ENCODE results near the gene NEK10.

Gene NEK10

DNA sequence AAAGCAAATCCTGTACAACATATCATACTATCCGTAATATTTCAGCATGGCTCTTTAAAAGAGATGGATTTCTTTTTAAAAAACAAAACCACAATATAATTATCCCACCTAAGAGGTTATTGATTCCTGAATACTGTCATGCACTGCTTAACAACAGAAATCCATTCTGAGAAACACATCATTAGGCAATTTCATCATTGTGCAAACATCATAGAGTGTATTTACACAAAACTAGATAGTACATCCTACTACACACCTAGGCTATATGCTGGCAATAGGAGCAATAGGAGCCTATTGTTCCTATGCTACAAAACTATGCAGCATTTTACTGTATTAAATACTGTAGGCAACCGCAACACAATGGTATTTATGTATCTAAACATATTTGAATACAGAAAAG, 242.0 kb downstream of the NEK10 start:
- H3K36me3 Mint-ChIP-seq = no peaks in the 10 kb centered on the region
- no peak for DNase-seq
- peaks cover 0 to 5% of the 10 kb centered on the region in 2 donors for H3K27me3 Mint-ChIP-seq
- H3K27ac Mint-ChIP-seq = no peak overlapping the region
- ATAC-seq (replicated peaks) = no peak
- no peaks in the 10 kb centered on the region for H3K4me1 Mint-ChIP-seq
- no peaks in the 10 kb centered on the region for H3K9me3 Mint-ChIP-seq
- H3K4me3 Mint-ChIP-seq = no peak overlapping the region

DNA sequence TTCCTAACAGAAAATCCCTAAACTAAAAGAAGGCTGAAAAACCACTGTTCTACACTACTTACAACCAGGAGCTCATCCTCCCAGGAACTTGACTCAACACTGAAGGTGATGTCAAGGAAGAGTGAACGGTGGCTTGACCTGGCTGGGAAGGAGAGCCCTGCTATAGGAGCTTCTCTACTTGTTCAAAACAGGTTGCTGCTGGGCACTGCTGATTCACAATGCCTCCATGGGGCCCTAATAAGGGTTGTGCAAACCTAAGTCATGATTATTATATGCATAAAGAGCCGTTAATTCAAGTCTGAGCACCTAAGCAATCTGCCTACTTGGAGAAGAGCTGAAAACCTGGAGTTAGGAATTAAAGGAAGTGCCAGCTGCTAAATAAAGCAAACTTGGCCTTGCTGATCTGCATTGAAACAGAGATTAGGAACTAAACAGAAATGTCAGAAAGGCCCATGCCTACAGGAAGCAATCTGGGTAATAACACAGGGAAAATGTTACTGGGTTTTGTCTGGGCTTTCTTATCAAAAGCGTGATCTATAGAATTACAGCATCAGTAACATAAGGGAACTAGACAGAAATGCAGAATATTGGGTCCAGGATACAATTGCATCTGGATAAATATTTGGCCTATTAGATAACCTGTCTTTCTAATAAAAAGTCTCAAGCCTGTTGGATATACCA, 243.2 kb downstream of the NEK10 start:
- H3K9me3 Mint-ChIP-seq = no peaks in the 10 kb centered on the region
- no peaks in the 10 kb centered on the region for H3K36me3 Mint-ChIP-seq
- H3K4me3 Mint-ChIP-seq = no peak overlapping the region
- no peak for DNase-seq
- ATAC-seq (replicated peaks) = no peak
- H3K4me1 Mint-ChIP-seq = no peaks in the 10 kb centered on the region
- peaks cover 3 to 5% of the 10 kb centered on the region in 2 donors for H3K27me3 Mint-ChIP-seq
- no peak overlapping the region for H3K27ac Mint-ChIP-seq

DNA sequence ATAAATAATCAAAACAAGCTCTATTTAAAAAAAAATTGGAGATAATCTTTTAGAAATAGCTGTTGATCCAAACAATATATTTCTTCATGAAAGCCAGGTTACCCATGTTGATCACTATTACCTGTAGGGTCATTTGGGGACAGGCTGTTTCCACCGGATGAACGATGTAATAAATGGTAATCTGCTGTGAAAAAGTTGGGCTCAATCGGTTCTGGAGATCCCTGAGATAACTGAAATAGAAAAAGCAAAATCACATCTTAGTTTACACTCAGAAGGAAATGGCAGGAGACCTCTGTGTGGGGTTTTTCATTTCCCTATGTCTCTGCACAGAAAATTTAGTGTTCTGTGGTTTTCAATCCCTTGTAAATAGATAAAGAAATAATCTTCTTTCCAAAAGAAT, 249.5 kb downstream of the NEK10 start:
- Mint-ChIP-seq H3K27me3 (peaks cover 0 to 3% of the 10 kb centered on the region in 2 donors), H3K36me3 (no peaks in the 10 kb centered on the region), H3K9me3 (no peaks in the 10 kb centered on the region), H3K27ac (no peak overlapping the region), H3K4me3 (no peak overlapping the region), H3K4me1 (no peaks in the 10 kb centered on the region)
- no peak for ATAC-seq (replicated peaks)
- no peak for DNase-seq

DNA sequence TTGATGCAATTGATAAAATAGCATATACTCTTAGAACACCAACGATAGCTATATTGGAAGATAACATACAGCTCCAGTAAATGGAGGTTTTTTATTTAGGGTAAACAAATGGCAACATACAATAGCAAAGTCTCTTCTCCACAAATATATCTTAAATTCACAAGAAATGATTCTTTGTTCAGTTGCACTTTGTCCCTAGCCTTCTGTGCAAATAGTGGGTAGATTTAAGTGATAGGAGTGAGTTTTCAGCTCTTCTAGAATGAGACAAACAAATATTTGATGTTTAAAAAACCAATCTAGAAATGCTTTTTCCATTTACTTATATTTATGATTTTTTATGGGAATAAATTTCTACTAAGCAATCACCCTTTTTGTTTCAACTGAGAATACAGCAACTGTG, 253.8 kb downstream of the NEK10 start:
- no peak for DNase-seq
- H3K27ac Mint-ChIP-seq = no peak overlapping the region
- no peaks in the 10 kb centered on the region for H3K4me1 Mint-ChIP-seq
- H3K9me3 Mint-ChIP-seq = no peaks in the 10 kb centered on the region
- H3K27me3 Mint-ChIP-seq = no peaks in the 10 kb centered on the region
- no peaks in the 10 kb centered on the region for H3K36me3 Mint-ChIP-seq
- ATAC-seq (replicated peaks) = no peak
- no peak overlapping the region for H3K4me3 Mint-ChIP-seq

DNA sequence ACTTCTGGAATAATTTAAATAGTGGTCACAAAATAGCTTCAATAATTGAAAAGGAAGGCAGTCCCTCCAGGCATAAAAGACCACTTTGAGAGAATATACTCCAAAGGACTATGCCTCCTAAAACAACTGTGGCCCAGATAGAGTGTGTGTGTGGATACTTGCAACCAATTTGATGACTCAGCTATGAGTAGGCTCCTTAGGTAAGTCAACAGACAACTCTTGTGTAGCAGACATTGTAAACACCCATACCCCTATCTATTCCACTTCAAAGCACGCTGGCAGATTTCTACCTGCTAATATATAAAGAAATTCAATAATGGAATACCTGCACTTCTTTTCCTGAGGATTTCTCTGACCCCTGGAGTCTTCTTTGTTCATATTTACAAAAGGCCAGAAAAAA, 254.5 kb downstream of the NEK10 start:
- Mint-ChIP-seq H3K9me3 (no peaks in the 10 kb centered on the region), H3K4me3 (no peak overlapping the region), H3K36me3 (no peaks in the 10 kb centered on the region), H3K27me3 (no peaks in the 10 kb centered on the region), H3K27ac (no peak overlapping the region), H3K4me1 (no peaks in the 10 kb centered on the region)
- DNase-seq = no peak
- ATAC-seq (replicated peaks) = no peak

DNA sequence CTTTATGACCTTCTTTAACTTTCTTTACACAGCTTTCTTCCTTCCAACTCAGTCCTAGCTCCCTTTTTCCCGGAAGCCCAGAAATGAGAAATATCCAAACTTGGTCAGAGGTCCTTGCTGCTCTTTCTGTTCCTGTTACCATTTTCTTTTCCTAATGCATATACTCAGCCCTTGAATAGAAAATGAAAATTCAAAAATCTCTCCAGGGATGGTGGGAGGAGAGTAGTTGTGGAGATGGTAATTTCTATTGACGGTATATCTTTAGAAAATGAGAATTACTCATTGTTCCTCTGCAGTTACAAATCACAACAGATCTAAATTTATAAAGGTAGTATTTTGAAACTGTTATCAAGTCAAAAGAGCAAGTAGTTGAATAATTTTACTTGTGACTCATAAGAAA, 255.1 kb downstream of the NEK10 start:
- H3K4me3 Mint-ChIP-seq = no peak overlapping the region
- H3K27ac Mint-ChIP-seq = no peak overlapping the region
- no peaks in the 10 kb centered on the region for H3K9me3 Mint-ChIP-seq
- no peaks in the 10 kb centered on the region for H3K27me3 Mint-ChIP-seq
- DNase-seq (no peak), ATAC-seq (replicated peaks) (no peak)
- H3K36me3 Mint-ChIP-seq = no peaks in the 10 kb centered on the region
- H3K4me1 Mint-ChIP-seq = no peaks in the 10 kb centered on the region

DNA sequence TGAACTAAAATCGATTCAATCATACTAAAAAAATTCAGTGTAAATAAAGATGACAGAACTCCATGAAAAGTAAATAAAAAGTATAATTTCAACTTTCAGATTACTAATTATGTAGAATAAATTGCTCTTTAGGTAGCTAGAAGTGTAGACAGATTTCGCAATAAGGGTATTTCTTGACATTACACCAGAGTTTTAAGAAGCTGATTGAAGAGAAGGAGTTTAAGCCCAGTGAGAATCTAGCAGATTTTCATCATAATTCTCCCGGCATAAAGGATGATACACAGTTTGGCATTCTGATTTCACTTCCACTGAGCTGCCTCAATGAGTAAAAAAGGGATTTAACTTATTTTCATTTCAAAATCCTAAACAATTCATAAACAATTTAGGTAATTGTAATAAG, 259.2 kb downstream of the NEK10 start:
- Mint-ChIP-seq H3K4me3 (no peak overlapping the region), H3K36me3 (no peaks in the 10 kb centered on the region), H3K27ac (no peak overlapping the region), H3K4me1 (no peaks in the 10 kb centered on the region), H3K9me3 (no peaks in the 10 kb centered on the region), H3K27me3 (peaks cover 2% of the 10 kb centered on the region in 2 donors)
- ATAC-seq (replicated peaks) (no peak), DNase-seq (no peak)

DNA sequence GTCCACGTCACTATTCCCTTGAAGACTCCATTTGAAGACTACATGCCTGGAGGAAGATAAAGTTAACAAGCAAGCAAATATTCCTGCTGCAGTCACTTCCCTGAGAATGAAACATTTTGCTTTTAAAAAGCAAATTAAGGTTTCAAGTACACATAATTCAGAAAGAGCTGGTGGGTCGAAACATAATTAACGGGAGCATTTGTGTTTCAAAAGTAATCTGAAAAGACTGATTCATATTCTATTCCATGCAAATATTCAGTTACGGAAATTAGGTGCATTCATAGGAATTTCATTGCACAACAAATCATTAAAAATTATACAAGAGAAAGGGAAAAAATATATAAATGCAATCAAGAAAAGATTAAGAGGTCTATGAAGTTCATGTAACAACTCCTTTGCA, 260.9 kb downstream of the NEK10 start:
- DNase-seq = no peak

DNA sequence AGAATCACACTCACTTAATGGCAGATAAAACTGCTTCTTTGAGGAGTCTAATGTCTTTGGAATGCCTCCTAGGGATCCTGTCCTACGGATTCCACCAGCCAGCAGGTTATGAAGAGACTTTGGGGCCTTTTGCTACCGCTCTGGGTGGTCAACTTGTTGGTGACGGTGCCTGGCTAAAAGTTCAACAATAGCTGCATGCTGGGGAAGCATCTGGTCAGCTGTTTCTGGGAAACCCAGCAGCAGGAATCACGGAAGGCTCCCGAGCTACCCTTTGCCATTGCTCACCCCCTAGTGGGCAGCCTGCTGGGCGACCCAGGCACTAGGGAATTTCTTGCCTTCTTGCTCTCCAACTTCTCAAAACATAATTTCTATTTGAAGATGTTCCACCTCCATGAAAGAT, 263.3 kb downstream of the NEK10 start:
- Mint-ChIP-seq H3K27me3 (peaks cover 3 to 5% of the 10 kb centered on the region in 2 donors), H3K4me3 (no peak overlapping the region), H3K4me1 (no peaks in the 10 kb centered on the region), H3K27ac (no peak overlapping the region), H3K9me3 (no peaks in the 10 kb centered on the region), H3K36me3 (no peaks in the 10 kb centered on the region)
- DNase-seq (no peak), ATAC-seq (replicated peaks) (no peak)

More for the DNA sequence above, 260.9 kb downstream of the NEK10 start:
- no peak overlapping the region for H3K4me3 Mint-ChIP-seq
- no peak for ATAC-seq (replicated peaks)
- H3K4me1 Mint-ChIP-seq = no peaks in the 10 kb centered on the region
- no peak overlapping the region for H3K27ac Mint-ChIP-seq
- H3K36me3 Mint-ChIP-seq = no peaks in the 10 kb centered on the region
- no peaks in the 10 kb centered on the region for H3K9me3 Mint-ChIP-seq
- H3K27me3 Mint-ChIP-seq = peaks cover 3 to 5% of the 10 kb centered on the region in 2 donors

DNA sequence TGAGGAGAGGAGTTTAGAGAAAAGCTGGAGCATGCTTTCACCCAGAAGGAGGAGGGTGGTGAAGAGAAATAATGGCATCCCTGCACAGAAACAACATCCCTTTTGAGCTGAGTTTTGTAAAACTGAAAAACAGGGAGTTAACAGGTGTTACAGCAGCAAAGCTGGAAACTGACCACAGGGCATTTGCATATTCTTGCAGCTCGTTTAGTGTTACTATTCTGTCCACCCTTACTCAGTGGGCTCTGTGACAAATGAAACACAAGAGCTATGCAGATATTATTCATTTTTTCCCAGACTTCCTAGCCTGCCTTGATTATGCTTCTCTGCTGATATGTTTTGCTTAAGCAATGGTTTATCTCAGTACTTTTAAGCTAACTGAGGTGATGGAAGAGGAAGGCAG, 272.0 kb downstream of the NEK10 start:
- no peaks in the 10 kb centered on the region for H3K36me3 Mint-ChIP-seq
- ATAC-seq (replicated peaks) = no peak
- no peaks in the 10 kb centered on the region for H3K27me3 Mint-ChIP-seq
- no peak overlapping the region for H3K27ac Mint-ChIP-seq
- H3K9me3 Mint-ChIP-seq = peaks cover 0 to 2% of the 10 kb centered on the region in 2 donors
- DNase-seq = no peak
- no peak overlapping the region for H3K4me3 Mint-ChIP-seq
- peaks cover 0 to 11% of the 10 kb centered on the region in 2 donors for H3K4me1 Mint-ChIP-seq

DNA sequence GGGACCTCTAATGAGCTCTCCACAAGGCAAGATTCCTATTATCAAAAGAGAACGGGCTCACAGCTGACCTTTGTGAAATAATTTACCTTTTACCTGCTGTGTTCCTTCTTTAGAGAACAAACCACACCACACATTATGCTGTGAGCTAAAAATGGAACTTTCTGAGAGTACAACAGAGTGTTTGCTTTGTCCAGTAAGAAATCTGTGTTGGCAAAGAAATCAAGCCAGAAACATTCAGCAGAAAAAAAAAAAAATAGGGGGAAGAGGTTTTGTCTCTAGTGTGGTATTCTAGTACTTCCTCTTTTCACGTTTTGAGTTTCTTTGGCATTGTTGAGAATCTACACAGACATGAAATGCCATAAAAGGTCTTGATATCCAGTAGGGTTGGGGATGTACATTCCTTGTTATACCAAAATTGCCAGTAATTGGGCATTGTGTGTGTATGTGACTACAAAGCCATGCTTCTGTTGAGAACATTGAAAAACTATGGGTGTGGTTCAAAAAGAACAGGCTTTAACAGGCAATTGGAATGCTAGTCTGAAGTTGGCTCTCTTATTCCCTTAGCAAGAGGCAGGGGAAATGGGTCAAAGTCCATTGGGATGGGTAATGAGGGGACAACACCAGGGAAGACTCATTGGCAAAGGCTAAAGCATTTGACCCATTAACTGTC, 273.5 kb downstream of the NEK10 start:
- ATAC-seq (replicated peaks) (peak in 1 of 2 donors; percentile 44), DNase-seq (no peak)
- Mint-ChIP-seq H3K36me3 (no peaks in the 10 kb centered on the region), H3K27me3 (no peaks in the 10 kb centered on the region), H3K27ac (no peak overlapping the region), H3K9me3 (peaks cover 0 to 2% of the 10 kb centered on the region in 2 donors), H3K4me3 (no peak overlapping the region), H3K4me1 (peaks cover 0 to 11% of the 10 kb centered on the region in 2 donors)

DNA sequence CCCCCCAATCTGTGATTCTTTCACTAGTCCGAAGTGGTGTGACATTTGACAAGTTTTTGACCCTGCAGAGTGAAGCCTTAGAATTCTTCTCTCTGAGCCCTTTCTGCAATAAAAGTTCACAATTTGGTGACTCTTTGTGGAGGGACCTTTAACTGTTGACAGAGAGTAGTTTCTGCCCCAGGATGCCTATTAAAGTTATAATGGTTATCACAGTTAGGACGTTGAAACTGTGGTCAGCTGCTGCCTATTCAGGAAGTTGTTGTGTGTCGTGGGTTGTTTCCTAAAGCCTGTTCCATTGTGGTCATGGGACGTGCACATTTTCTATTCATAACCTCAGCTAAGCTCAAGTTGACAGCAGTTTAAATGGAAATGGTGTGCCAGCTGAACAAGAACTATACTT, 274.5 kb downstream of the NEK10 start:
- no peak overlapping the region for H3K4me3 Mint-ChIP-seq
- no peaks in the 10 kb centered on the region for H3K36me3 Mint-ChIP-seq
- DNase-seq = no peak

DNA sequence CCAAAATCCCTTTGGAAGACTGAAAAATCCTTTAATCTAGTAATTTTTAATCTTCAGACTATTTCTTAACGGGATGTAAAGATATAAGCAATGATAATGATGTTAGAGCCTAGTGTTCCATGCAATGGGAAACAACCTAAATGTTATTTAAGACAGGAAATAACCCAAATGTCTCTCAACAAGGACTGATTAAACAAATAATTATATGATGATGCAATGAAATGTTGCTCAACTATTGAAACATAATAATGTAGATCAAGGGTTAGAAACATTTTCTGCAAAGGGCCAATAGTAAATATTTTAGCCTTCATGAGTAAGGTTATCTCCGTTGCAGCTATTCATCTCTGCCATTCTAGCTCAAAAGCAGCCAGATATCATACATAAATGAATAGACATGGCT, 275.4 kb downstream of the NEK10 start:
- Mint-ChIP-seq H3K36me3 (no peaks in the 10 kb centered on the region), H3K27ac (no peak overlapping the region), H3K4me3 (no peak overlapping the region), H3K9me3 (peaks cover 0 to 2% of the 10 kb centered on the region in 2 donors), H3K27me3 (no peaks in the 10 kb centered on the region), H3K4me1 (peaks cover 0 to 11% of the 10 kb centered on the region in 2 donors)
- DNase-seq = no peak
- ATAC-seq (replicated peaks) = no peak

More for the DNA sequence above, 274.5 kb downstream of the NEK10 start:
- H3K9me3 Mint-ChIP-seq = peaks cover 0 to 2% of the 10 kb centered on the region in 2 donors
- H3K4me1 Mint-ChIP-seq = peaks cover 0 to 11% of the 10 kb centered on the region in 2 donors
- no peak overlapping the region for H3K27ac Mint-ChIP-seq
- H3K27me3 Mint-ChIP-seq = no peaks in the 10 kb centered on the region
- no peak for ATAC-seq (replicated peaks)

DNA sequence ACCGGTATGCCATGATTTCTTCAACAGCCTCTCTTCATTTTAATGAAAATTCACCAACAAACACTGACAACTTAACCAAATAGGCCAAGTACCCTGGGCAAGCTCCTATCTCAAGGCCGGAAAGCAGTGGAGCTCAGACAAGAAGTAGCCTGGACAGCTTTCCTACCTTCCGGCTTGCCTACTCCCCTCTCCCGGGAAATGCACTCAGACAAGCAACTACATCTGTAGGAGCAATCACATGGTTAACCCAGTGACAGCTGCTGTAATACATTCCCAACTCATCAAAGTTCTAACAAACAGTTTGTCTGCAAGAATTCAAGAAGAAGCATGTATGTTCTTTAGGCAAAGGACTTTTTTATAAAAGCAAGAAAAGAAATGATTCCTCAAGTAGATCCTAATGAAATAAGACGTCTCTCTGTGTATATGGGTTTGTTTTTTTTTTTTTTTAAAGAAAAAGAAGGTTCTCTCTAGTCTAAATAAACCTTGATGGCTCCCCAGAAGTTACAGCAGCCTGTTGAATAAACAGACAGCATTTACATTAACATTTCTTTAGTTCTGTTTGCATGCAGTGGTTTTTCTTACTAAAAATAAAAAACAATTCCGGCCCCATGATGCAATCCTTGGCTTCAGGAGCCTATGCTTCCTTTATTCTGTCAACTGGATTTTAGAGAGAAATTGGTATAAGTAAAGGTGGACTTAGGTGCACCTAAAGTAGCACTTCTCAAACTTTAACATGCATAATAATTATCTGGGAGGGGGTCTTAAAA, 278.7 kb downstream of the NEK10 start:
- ATAC-seq (replicated peaks) = no peak
- Mint-ChIP-seq H3K4me3 (no peak overlapping the region), H3K4me1 (peaks cover 0 to 5% of the 10 kb centered on the region in 2 donors), H3K36me3 (no peaks in the 10 kb centered on the region), H3K27me3 (peaks cover 0 to 3% of the 10 kb centered on the region in 2 donors), H3K27ac (no peak overlapping the region), H3K9me3 (no peaks in the 10 kb centered on the region)
- DNase-seq = no peak

DNA sequence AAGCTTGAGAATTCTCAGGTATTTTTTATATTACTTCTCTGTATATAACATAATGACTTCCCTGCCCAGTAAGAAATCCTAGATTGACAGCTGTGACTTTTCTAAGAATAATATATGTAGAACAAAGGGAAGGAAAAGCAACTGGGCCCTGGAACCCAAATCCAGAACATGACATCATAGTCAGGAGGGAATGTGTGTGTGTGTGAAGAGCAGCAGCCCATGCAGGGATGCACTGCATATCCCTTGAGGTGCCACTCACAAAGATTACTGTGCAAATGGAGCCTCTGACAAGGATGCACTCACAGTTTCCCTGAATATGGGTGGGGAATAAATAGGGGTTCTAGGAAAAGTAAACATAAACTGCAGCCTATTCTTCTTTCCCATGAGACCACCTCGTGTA, 279.5 kb downstream of the NEK10 start:
- ATAC-seq (replicated peaks) (no peak), DNase-seq (no peak)
- no peak overlapping the region for H3K27ac Mint-ChIP-seq
- peaks cover 0 to 4% of the 10 kb centered on the region in 2 donors for H3K27me3 Mint-ChIP-seq
- no peak overlapping the region for H3K4me3 Mint-ChIP-seq
- no peaks in the 10 kb centered on the region for H3K36me3 Mint-ChIP-seq
- no peaks in the 10 kb centered on the region for H3K4me1 Mint-ChIP-seq
- no peaks in the 10 kb centered on the region for H3K9me3 Mint-ChIP-seq
